ENCODE results near the gene FSTL1.

Gene FSTL1

DNA sequence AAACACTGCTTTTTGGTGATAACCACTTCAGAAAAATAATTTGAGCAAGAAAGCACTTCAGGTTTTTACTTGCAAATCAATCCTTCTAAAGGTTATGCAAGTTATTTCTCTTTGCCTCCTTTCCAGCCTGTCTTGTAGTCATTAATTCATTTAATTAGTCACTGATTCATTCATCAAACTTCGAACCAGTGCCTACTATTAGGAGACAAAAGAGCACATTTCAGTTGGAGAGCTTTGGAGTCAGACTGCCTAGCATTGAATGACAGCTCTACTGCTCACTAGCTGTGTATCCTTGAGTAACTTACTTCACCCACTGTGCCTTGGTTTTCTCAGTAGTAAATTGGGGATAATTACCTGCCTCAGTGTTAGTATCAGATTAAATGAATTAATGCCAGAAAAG is 86.7 kb downstream of the FSTL1 start (continued):
- TF ChIP-seq ZNF518A (tag by site-specific recombination; conservative IDR thresholded peaks at IDR 0.05; ENCODE audit: low read depth), result no peak
- TF ChIP-seq KLF16 (tag by site-specific recombination; IDR thresholded peaks at IDR 0.05), result no peak
- TF ChIP-seq KLF9 (tag by site-specific recombination; IDR thresholded peaks at IDR 0.05; ENCODE audit: low read depth), result no peak
- TF ChIP-seq YY2 (tag by site-specific recombination; IDR thresholded peaks at IDR 0.05), result no peak
- TF ChIP-seq ZNF843 (tag by site-specific recombination; IDR thresholded peaks at IDR 0.05), result no peak

DNA sequence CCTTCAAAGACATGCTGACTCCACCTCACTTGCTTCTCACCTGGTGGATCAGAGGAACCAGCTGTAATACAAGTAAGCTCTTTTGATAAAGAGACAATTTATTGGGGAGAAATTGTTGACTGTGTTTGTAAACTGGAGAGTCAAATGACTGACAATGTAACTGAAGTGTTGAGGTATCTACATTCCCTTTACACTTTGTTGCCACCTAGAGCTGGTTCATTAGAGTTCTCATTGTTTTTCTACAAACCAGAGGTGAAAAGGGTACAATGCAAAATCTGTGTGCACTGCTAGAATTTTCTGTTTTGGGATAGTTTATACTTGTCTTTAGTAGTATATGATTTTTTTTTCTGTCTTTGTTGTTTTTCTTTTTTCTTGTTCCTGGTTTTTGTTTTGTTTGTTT is 93.0 kb downstream of the FSTL1 start:
- TF ChIP-seq SCRT2 (tag by site-specific recombination; IDR thresholded peaks at IDR 0.05) (peak; percentile 90), TCF7L2 (IDR thresholded peaks at IDR 0.05; ENCODE audit: borderline replicate concordance, low read depth, low read length) (no peak)
- TF ChIP-seq, protein P1, sequence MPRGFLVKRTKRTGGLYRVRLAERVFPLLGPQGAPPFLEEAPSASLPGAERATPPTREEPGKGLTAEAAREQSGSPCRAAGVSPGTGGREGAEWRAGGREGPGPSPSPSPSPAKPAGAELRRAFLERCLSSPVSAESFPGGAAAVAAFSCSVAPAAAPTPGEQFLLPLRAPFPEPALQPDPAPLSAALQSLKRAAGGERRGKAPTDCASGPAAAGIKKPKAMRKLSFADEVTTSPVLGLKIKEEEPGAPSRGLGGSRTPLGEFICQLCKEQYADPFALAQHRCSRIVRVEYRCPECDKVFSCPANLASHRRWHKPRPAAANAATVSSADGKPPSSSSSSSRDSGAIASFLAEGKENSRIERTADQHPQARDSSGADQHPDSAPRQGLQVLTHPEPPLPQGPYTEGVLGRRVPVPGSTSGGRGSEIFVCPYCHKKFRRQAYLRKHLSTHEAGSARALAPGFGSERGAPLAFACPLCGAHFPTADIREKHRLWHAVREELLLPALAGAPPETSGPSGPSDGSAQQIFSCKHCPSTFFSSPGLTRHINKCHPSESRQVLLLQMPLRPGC (tag by site-specific recombination; IDR thresholded peaks at IDR 0.05), result no peak
- H3K36me3 ChIP-seq (ENCODE audit: control insufficient read depth in 2 of 2, insufficient read depth in 1 of 2, low read length in 2 of 2), result no peaks in the 10 kb centered on the region
- no peak overlapping the region for H3K4me3 ChIP-seq (ENCODE audit: low read depth, low read length)
- CTCF ChIA-PET, result no interaction called here
- no peaks in the 10 kb centered on the region for H3K4me1 ChIP-seq (ENCODE audit: control insufficient read depth, insufficient read depth, low read length)
- H3K9me3 ChIP-seq (ENCODE audit: control insufficient read depth, insufficient read depth, low read depth, low read length), result no peaks in the 10 kb centered on the region
- POLR2A ChIA-PET, result interaction anchor here (0.9 kb wide), 1 partner anchor 8 kb away, joined by 5 read pairs; the partner anchor contains the start of gene LRRC58
- no peak overlapping the region for H3K27ac ChIP-seq (ENCODE audit: extremely low read depth, low read depth, low read length)

DNA sequence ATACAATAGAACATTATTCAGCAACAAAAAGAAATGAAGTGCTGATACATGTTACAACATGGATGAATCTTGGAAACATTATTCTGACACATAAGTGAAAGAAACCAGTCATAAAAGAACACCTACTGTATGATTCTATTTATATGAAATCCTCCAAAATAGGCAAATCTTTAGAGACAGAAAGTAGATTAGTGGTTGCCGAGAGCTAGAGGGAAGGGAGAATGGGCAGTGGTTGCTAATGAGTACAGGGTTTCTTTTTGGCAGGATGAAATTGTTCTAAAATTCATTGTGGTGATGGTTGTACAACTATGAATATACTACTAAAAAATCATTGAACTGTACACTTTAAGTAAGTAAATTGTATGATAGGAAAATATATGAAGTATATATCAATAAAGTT is 95.3 kb downstream of the FSTL1 start:
- H3K36me3 ChIP-seq (ENCODE audit: control insufficient read depth in 2 of 2, insufficient read depth in 1 of 2, low read length in 2 of 2), result no peaks in the 10 kb centered on the region
- no peak overlapping the region for H3K27ac ChIP-seq (ENCODE audit: extremely low read depth, low read depth, low read length)
- H3K9me3 ChIP-seq (ENCODE audit: control insufficient read depth, insufficient read depth, low read depth, low read length), result no peaks in the 10 kb centered on the region
- no peaks in the 10 kb centered on the region for H3K4me1 ChIP-seq (ENCODE audit: control insufficient read depth, insufficient read depth, low read length)
- TF ChIP-seq ZNF585B (tag by site-specific recombination; IDR thresholded peaks at IDR 0.05), result no peak
- no peak for TF ChIP-seq ZFP41 (tag by site-specific recombination; IDR thresholded peaks at IDR 0.05; ENCODE audit: borderline replicate concordance)
- TF ChIP-seq ZNF169 (tag by site-specific recombination; IDR thresholded peaks at IDR 0.05), result no peak
- TF ChIP-seq ZNF544 (tag by site-specific recombination; IDR thresholded peaks at IDR 0.05), result no peak
- TF ChIP-seq FEZF1 (tag by site-specific recombination; IDR thresholded peaks at IDR 0.05), result no peak
- TF ChIP-seq, protein P1 (tag by site-specific recombination; IDR thresholded peaks at IDR 0.05), result no peak
- ChIA-PET CTCF (interaction anchor here (0.7 to 1.5 kb wide), 2 partner anchors 111 to 151 kb away, joined by 3 to 4 read pairs; no protein-coding TSS in a partner anchor), POLR2A (no interaction called here)
- no peak overlapping the region for H3K4me3 ChIP-seq (ENCODE audit: low read depth, low read length)
